ENCODE data around the gene S100A4.

S100A4 gene

GRCh38 chr1:153550827-153551500, 5.4 kb upstream of the S100A4 start:
- intact Hi-C loops (cut with DNase I): no loop called here
- DNase-seq: no peak

DNA sequence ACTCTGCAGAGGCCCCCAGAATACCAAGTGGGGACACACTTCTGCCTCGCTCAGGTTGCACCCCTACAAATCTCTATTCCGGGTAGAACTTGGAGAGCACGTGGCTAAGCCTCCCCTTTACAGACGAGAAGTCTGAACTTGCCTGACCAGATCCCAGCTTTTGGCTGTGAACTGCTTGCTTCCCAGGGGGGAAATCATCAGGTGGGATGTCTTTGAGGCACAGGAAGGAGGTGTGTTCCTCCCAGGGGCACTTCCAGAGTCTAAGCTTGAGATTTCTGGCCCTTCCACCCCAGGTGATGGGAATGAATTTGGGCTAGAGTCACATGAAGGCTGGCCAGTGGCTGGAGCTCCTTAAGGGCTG, 4.8 kb upstream of the S100A4 start:
- no peak for DNase-seq
- intact Hi-C loops (cut with DNase I): no loop called here

DNA sequence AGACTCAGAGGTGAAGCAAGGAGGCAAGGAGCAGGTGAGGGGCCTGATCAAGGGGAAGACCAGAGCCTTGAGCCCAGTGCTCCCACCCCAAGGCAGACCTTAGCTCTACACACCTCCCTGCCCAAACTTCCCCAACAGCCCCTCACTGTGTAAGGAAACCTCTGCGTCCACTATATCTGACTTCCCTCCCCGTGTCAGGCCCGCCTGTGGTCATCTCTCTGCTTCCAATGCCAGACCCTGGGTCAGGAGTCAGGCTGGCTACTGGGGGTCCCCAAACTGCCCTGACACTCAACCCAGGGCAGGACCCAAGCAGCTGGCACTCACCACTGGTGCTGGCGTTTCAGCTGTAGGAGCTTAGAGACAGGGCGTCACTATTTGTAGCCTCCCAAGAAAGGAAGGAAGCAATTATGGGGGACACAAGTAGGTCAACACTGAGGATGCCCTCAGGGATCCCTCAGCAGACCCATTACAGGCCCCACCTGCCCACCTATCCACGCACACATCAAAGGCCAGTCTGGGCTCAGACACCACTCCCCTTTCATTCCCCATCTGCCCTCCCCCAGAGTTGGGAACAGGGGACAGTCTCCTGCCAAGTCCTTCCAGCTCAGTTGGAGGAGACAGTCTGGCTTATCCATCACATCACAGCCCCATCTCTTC, 4.3 kb upstream of the S100A4 start:
- intact Hi-C loops (cut with DNase I): no loop called here
- no peak for DNase-seq

- intact Hi-C loops (cut with DNase I): no loop called here
- DNase-seq: peak in 4 of 42 donors; percentile 53 to 74 (median 65)
These were observed 3.4 kb upstream of the S100A4 start, which contains the start of gene S100A3 for GRCh38 chr1:153548722-153549688. Gene S100A3 (minus strand): TSS chr1:153549258. CDS start chr1:153548485, 773 bp downstream.

DNA sequence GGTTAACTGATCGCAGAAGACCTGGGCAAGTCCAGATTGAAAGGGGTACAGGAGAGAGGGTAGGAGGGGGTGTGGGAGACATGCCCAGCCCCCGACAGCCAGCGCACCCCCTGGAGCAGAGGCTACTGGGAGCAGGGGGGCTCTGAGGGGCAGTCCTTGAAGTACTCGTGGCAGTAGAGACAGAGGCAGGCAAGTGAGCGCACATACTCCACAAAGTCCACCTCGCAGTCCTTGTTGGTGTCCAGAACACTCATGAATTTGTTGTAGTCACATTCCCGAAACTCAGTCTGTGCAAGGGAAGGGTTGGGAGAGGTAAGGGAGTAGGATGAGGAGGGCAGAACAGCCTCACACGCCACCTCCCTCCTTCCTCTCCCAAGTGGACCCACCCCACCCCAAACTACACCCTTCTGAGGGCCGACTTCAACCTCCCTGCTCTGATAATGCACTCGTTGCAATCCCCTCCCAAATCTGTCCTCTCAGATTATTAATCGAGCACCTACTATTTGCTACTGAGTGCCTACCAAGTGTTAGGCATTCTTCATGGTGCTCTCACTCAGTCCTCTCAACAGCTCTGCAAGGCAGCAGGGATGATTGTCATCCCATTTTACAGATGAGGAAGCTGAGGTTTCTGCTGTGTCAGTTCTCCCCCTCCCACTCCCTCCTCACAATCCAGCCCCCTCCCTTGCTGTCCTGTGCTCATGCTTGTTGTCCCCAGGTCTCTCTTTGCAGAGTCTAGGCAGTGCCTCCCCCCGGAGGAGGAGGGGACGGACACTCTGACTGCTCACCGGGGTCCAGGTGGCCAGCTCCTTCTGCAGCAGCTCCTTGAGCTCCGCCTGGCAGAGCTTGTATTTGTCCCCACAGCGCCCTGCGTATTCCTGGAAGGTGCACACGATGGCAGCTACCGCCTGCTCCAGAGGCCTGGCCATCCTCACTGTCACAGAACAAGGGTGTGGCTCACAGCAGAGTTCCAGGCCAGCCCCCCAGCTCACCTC, 2.2 kb upstream of the S100A4 start:
- intact Hi-C loops (cut with DNase I): no loop called here
- no peak for DNase-seq

- intact Hi-C loops (cut with DNase I): no loop called here
These were observed 1.4 kb upstream of the S100A4 start for GRCh38 chr1:153546796-153547559.

GRCh38 chr1:153546371-153546770, 765 bp upstream of the S100A4 start:
- no peak for DNase-seq
- intact Hi-C loops (cut with DNase I): no loop called here

More at GRCh38 chr1:153546796-153547559, 1.4 kb upstream of the S100A4 start:
- DNase-seq: no peak

GRCh38 chr1:153544453-153545066, 1.0 kb downstream of the S100A4 start:
- no peak for DNase-seq
- intact Hi-C loops (cut with DNase I): no loop called here

DNA sequence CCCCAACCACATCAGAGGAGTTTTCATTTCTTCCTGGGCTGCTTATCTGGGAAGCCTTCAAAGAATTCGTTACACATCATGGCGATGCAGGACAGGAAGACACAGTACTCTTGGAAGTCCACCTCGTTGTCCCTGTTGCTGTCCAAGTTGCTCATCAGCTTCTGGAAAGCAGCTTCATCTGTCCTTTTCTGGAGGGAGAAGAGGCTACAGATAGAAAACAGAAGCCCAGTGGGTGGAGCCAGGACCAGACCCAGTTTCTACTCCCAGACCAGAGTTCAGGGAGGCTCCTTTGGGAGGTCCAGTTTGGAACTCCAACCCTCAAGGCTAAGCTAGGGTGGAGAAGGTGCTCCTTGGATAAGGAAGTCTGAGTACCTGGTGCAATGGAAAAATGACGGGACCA, 1.9 kb downstream of the S100A4 start:
- DNase-seq: no peak
- intact Hi-C loops (cut with DNase I): no loop called here

DNA sequence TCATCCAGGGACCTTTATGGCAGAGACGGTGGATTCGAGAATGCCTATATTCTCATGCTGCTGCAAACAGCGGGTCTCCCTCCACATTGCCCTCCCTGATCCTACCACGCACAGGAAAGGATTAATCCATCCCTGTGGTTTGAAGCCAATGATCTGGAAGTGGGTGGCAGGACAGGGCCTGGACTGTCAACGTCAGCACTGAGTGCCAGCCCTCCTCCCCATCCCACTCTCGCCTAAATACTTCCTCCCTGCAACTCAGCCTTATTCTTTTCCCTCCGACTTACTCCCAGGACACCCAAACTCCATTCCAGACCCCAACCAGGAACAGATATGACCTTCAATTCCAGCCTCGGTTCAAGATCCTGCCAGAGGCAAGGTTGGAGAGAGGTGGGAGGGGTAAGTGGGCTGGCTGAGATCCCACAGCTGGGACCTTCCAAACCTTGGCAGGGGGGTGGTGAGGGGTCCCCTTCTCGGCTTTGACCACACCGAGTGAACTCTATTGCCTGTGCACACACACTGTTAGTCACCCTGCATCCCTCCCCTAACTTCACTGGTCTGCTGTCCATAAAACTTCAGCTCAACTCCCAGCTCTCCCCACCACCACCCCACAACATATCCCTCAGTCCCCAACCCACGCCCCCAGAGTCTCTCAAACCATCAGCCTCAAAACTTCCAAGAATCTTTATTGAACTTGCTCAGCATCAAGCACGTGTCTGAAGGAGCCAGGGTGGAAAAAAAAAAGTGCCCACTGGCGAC, 2.5 kb downstream of the S100A4 start:
- no peak for DNase-seq
- intact Hi-C loops (cut with DNase I): no loop called here

DNA sequence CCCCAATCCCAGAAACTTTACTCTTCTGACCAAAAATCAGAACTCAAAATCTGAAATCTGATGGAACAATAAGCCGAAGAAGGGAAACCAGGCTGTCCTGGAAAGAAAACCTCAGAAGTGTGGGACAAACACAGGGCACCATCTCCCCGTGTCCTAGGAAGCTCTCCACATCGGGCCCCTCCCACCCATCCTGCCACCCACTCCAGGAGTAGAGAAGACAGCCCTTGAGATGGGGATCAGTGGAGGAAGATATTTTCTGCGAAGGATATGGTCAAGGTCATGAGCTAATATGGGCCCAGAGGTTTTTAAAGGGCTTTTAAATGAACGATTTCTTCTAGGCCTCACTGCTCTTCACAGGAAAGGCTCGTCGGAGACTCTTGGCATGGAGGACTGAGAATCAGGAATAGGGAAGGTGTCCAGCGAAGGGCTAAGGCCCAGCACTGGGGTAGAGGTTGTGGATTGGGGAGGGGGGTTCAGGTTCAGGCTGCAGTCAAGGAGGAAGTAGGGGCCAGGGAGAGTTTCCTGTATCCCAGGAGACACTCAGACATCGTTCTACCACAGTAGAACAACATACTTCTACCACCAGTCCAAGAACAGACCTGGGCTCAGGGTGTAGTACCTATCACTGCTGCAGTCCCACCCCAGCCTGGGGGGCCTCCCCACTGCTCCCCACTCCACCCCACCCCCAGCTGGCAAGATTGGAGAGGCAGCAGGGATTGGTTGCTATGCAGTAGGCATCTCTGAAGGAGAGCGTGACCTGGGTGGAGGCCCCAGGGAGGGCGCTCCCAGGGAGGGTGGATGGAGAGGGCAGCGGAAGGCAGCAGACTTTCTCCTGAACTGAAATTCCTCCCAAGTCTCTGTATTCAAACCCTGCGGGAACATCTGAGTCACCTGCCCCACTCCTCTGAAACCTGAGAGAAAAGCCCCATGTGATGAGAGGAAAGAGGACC, 3.7 kb downstream of the S100A4 start:
- no peak for DNase-seq

GRCh38 chr1:153540394-153541361, 4.9 kb downstream of the S100A4 start, which contains the start of gene S100A5:
Gene S100A5 (minus strand): TSS chr1:153540934. CDS start chr1:153540191, 743 bp downstream.
- DNase-seq: peak in 2 of 42 donors; percentile 39 to 48
- intact Hi-C loops (cut with DNase I): no loop called here

More for the DNA sequence above, 3.7 kb downstream of the S100A4 start:
- intact Hi-C loops (cut with DNase I): no loop called here

DNA sequence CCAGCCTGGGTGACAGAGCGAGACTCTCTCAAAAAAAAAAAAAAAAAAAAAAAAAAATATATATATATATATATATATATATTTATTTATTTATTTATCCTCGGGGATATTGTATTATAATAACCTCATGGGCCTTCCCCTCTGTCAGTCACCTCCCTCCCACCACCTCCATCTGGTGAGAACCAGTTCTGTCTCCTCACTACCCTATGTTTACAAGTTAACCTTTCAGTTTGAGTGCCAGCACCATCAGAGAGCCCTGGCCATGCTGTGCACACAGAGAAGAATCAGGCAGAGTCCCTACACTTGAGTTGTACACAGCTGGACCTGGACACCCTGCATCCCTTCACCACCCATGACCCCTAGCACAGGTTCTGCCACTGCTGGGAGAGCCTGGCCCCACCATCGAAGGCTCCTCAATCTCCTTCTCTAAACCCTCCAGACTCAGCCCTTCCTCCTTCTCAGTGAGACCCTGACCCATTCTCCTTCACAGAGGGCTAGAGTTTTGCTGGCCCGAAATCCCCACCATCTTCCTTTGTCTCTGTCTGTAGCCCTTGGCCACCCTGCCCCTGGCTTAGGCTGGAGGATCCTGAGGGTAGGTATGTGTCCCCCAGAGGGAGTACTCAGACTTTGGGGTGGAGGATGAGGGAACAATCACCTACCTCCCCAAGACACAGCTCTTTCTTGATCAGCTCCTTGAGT, 6.1 kb downstream of the S100A4 start:
- intact Hi-C loops (cut with DNase I): no loop called here
- DNase-seq: no peak
